Mesenchymal stem cell (in vitro differentiated cells and primary cell): Measurements from ENCODE around the gene LHX1.

Experiments used
- DNase-seq: peaks from one replicate; pipeline ENCODE4 v3.0.0-alpha.2; 2013
- H2AFZ ChIP-seq: one replicate; pipeline ENCODE4 v1.6.1; 2013; ENCODE audit warnings: low read depth, mild to moderate bottlenecking, control low read depth, inconsistent platforms, low read length, moderate library complexity
- H2AK5ac ChIP-seq: 2 replicates; pipeline ENCODE4 v1.6.1; 2013; ENCODE audit warnings: low read length, moderate library complexity, mild to moderate bottlenecking, inconsistent platforms; ENCODE audit not compliant: severe bottlenecking
- H2BK120ac ChIP-seq: one replicate; pipeline ENCODE4 v1.6.1; 2013; ENCODE audit warnings: low read depth, mild to moderate bottlenecking, inconsistent platforms, low read length, moderate library complexity
- H2BK12ac ChIP-seq, 2 experiments: one replicate each; pipeline ENCODE4 v1.6.1; 2013; ENCODE audit warnings: inconsistent platforms in 2 of 2, low read length in 2 of 2, mild to moderate bottlenecking in 2 of 2, moderate library complexity in 2 of 2, control low read depth in 1 of 2
- H2BK15ac ChIP-seq: one replicate; pipeline ENCODE4 v1.6.1; 2013; ENCODE audit warnings: mild to moderate bottlenecking, low read depth, inconsistent platforms; ENCODE audit not compliant: poor library complexity, severe bottlenecking
- H2BK5ac ChIP-seq: 2 replicates; pipeline ENCODE4 v1.6.1; 2013; ENCODE audit warnings: low read depth, mild to moderate bottlenecking, low read length, control low read depth, inconsistent platforms; ENCODE audit not compliant: poor library complexity, severe bottlenecking
- H3K14ac ChIP-seq, 2 experiments: one replicate each; pipeline ENCODE4 v1.6.1; 2013; ENCODE audit warnings: inconsistent platforms in 2 of 2, low read length in 2 of 2, control low read depth in 1 of 2, mild to moderate bottlenecking in 1 of 2, moderate library complexity in 1 of 2
- H3K18ac ChIP-seq, 2 experiments: one replicate each; pipeline ENCODE4 v1.6.1; 2013; ENCODE audit warnings: inconsistent platforms in 2 of 2, low read length in 2 of 2, control low read depth in 1 of 2, low read depth in 1 of 2, mild to moderate bottlenecking in 1 of 2
- H3K23ac ChIP-seq, 2 experiments: one replicate each; pipeline ENCODE4 v1.6.1; 2013; ENCODE audit warnings: inconsistent platforms in 2 of 2, low read length in 2 of 2, mild to moderate bottlenecking in 2 of 2, moderate library complexity in 2 of 2, control low read depth in 1 of 2
- H3K27ac ChIP-seq: 2 replicates; pipeline ENCODE4 v1.5.1; 2013; ENCODE audit warnings: mild to moderate bottlenecking, moderate library complexity, low read length, control low read depth, inconsistent platforms; ENCODE audit not compliant: poor library complexity, severe bottlenecking
- H3K27me3 ChIP-seq, 2 experiments: 2 replicates each; pipeline versions ENCODE4 v1.6.1 to v1.7.0; 2013; ENCODE audit warnings: low read length in 2 of 2, mild to moderate bottlenecking in 2 of 2, moderate library complexity in 2 of 2, control low read depth in 1 of 2, inconsistent platforms in 1 of 2; ENCODE audit not compliant: control insufficient read depth in 1 of 2, insufficient read depth in 1 of 2
- H3K36me3 ChIP-seq, 2 experiments: 2 replicates each; pipeline versions ENCODE4 v1.6.1 to v1.7.0; 2013; ENCODE audit warnings: low read length in 2 of 2, control low read depth in 1 of 2, inconsistent platforms in 1 of 2, low read depth in 1 of 2, mild to moderate bottlenecking in 1 of 2; ENCODE audit not compliant: insufficient read depth in 2 of 2, control insufficient read depth in 1 of 2
- H3K4ac ChIP-seq, 2 experiments: one replicate each; pipeline ENCODE4 v1.6.1; 2013; ENCODE audit warnings: inconsistent platforms in 2 of 2, low read length in 2 of 2, mild to moderate bottlenecking in 2 of 2, moderate library complexity in 2 of 2, control low read depth in 1 of 2, low read depth in 1 of 2
- H3K4me1 ChIP-seq: 2 replicates; pipeline ENCODE4 v1.6.1; 2013; ENCODE audit warnings: low read depth, low read length, control low read depth; ENCODE audit not compliant: control insufficient read depth, insufficient read depth
- H3K4me2 ChIP-seq: 2 replicates; pipeline ENCODE4 v1.6.1; 2013; ENCODE audit warnings: low read length, mild to moderate bottlenecking, inconsistent platforms; ENCODE audit not compliant: poor library complexity, severe bottlenecking
- H3K4me3 ChIP-seq, 2 experiments: 2 replicates each; pipeline versions ENCODE4 v1.5.1 to v1.7.0; 2013; ENCODE audit warnings: low read length in 2 of 2, mild to moderate bottlenecking in 2 of 2, control low read depth in 1 of 2, low read depth in 1 of 2; ENCODE audit not compliant: insufficient read depth in 1 of 2
- H3K79me1 ChIP-seq: replicated peaks from 2 replicates; pipeline ENCODE4 v1.6.1; 2013; ENCODE audit warnings: mild to moderate bottlenecking, control low read depth, low read length, inconsistent platforms; ENCODE audit not compliant: poor library complexity, severe bottlenecking
- H3K9ac ChIP-seq: 2 replicates; pipeline ENCODE4 v1.7.0; 2013; ENCODE audit warnings: mild to moderate bottlenecking, low read length, moderate library complexity
- H3K9me3 ChIP-seq: 2 replicates; pipeline ENCODE4 v1.7.0; 2013; ENCODE audit warnings: mild to moderate bottlenecking, low read length; ENCODE audit not compliant: control insufficient read depth
- H4K8ac ChIP-seq: one replicate; pipeline ENCODE4 v1.6.1; 2013; ENCODE audit warnings: inconsistent platforms, mild to moderate bottlenecking, low read length, moderate library complexity
- H4K91ac ChIP-seq: one replicate; pipeline ENCODE4 v1.6.1; 2013; ENCODE audit warnings: mild to moderate bottlenecking, low read length, inconsistent platforms
- WGBS: methylation state at CpG from one replicate; pipeline ENCODE4 v1.1.7; 2013; ENCODE audit warnings: mixed read lengths; 5-methylcytosine and 5-hydroxymethylcytosine counted together

The LHX1 gene

DNA sequence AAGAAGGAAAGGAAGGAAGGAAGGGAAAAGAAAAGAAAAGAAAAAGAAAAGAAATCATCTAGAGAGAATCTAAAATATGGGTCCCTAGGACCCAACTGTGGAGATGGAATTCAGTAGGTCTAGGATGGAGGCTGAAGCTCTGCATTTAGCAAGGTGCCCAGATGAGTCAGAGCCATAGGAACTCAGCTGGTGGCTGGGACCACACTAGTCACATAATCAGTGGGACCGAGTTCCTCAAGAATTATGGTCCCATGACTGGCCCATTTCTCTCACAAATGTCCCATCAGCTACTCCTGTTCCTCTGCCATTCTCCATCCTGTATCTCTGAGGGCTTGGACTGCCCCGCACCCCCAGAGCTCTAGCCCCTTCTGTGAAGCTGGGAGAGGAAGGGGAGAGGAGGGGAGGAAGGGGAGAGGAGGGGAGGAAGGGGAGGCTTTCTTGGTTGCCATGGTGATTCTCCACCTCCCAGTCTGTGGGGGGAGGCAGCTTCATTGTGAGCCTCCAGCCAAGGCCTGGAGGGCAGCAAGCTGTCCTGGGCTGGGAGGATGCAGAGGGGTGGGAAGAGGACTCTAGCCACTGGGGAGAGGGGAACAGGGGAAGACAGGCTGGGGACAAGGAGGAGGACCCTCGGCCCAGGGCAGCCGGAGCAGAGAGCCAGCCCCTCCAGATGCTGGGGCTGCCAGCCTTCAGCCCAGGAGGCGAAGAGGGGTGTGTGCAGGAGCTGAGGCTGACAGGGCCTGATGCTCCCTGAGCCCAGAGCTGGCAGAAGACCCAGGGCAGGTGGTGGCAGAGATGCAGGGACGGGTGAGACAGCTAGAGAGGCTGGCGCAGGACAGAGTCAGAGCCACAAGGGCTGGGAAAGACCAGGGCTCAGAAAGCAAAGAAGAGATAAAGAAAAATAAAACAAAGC is 37.8 kb upstream of the LHX1 start:
- H2BK120ac ChIP-seq = no peak overlapping the region
- no peak for DNase-seq
- H3K4me1 ChIP-seq = peaks cover 24% of the 10 kb centered on the region
- peak overlapping the region; percentile 37 for H2BK5ac ChIP-seq
- no peak overlapping the region for H3K9ac ChIP-seq
- H3K23ac ChIP-seq = no peak overlapping the region
- H3K27ac ChIP-seq = no peak overlapping the region
- H3K4me2 ChIP-seq = no peak overlapping the region
- WGBS = 75% methylated on average over 5 of the region's 7 CpGs
- H3K9me3 ChIP-seq = no peaks in the 10 kb centered on the region
- no peak overlapping the region for H2BK12ac ChIP-seq
- H3K36me3 ChIP-seq = no peaks in the 10 kb centered on the region
- no peak overlapping the region for H2BK15ac ChIP-seq
- H3K79me1 ChIP-seq = no peaks in the 10 kb centered on the region
- H2AK5ac ChIP-seq = peak overlapping the region; percentile 76
- H3K14ac ChIP-seq = no peak overlapping the region
- H2AFZ ChIP-seq = no peak overlapping the region
- no peak overlapping the region for H3K18ac ChIP-seq
- H3K4ac ChIP-seq = no peak overlapping the region
- H4K8ac ChIP-seq = no peak overlapping the region
- H4K91ac ChIP-seq = no peak overlapping the region
- H3K27me3 ChIP-seq = peaks cover 0 to 62% of the 10 kb centered on the region in 2 experiments
- H3K4me3 ChIP-seq = no peak overlapping the region

DNA sequence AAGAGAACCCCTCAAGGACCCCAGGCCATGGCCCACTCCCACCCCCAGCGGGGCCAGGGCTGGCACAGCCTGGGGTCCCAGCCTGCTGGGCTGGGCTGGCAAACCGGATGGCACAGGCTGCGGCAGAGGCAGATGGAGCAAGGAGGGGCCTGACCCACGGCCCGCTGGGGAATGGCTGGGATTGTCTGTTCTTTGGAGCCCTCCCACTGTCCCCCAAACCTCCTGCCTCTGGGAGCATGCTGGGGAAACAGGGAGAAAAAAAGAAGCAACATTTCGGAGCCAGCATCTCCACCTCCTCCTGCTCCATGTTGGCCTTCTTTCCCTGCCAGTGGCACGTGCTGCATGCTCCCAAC is 37.1 kb upstream of the LHX1 start:
- no peaks in the 10 kb centered on the region for H3K79me1 ChIP-seq

DNA sequence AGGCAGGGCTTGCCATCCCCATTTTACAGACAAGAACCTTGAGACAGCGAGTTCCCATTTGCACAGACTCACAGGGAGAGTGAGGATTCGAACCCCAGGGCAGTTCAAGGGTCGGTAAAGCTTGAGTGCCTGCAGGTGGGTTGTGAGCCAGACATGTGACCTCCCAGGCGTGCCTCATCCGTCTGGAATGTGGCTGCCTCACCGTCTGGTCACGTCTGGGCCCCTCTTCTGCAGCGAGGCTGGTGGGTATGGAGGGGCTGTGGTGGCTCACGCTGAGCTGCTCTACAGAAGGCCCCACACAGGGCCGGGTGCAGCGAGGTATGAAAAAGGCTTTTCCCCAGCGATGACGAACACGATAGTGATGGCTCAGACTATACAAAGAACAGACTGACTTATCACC is 35.8 kb upstream of the LHX1 start:
- 22% methylated on average over 14 of the region's 14 CpGs for WGBS
- Histone ChIP-seq H3K14ac (no peak overlapping the region), H2BK12ac (no peak overlapping the region), H3K4me1 (peaks cover 21% of the 10 kb centered on the region), H3K9me3 (no peaks in the 10 kb centered on the region), H3K9ac (no peak overlapping the region), H3K36me3 (no peaks in the 10 kb centered on the region), H3K27me3 (peaks cover 0 to 51% of the 10 kb centered on the region in 2 experiments), H2AFZ (no peak overlapping the region), H2AK5ac (peak overlapping the region; percentile 72), H3K4me2 (no peak overlapping the region), H4K91ac (no peak overlapping the region), H3K18ac (no peak overlapping the region), H3K27ac (peak overlapping the region; percentile 79), H2BK120ac (no peak overlapping the region), H3K79me1 (no peaks in the 10 kb centered on the region), H2BK15ac (no peak overlapping the region), H3K4ac (no peak overlapping the region), H4K8ac (no peak overlapping the region), H3K4me3 (no peak overlapping the region), H2BK5ac (no peak overlapping the region), H3K23ac (no peak overlapping the region)
- peak; percentile 48 for DNase-seq

More for the DNA sequence above, 37.1 kb upstream of the LHX1 start:
- H3K4me2 ChIP-seq = no peak overlapping the region
- H2AK5ac ChIP-seq = peak overlapping the region; percentile 76
- peaks cover 0 to 55% of the 10 kb centered on the region in 2 experiments for H3K27me3 ChIP-seq
- no peak overlapping the region for H4K91ac ChIP-seq
- H3K14ac ChIP-seq = no peak overlapping the region
- H4K8ac ChIP-seq = no peak overlapping the region
- no peaks in the 10 kb centered on the region for H3K36me3 ChIP-seq
- no peak overlapping the region for H2BK120ac ChIP-seq
- no peak overlapping the region for H3K4me3 ChIP-seq
- peaks cover 21% of the 10 kb centered on the region for H3K4me1 ChIP-seq
- no peak overlapping the region for H2BK5ac ChIP-seq
- DNase-seq = no peak
- H3K27ac ChIP-seq = no peak overlapping the region
- H3K9me3 ChIP-seq = no peaks in the 10 kb centered on the region
- no peak overlapping the region for H3K4ac ChIP-seq
- WGBS = 93% methylated on average over 3 of the region's 7 CpGs
- H2AFZ ChIP-seq = no peak overlapping the region
- H3K23ac ChIP-seq = no peak overlapping the region
- no peak overlapping the region for H3K9ac ChIP-seq
- no peak overlapping the region for H2BK15ac ChIP-seq
- H2BK12ac ChIP-seq = no peak overlapping the region
- H3K18ac ChIP-seq = no peak overlapping the region

DNA sequence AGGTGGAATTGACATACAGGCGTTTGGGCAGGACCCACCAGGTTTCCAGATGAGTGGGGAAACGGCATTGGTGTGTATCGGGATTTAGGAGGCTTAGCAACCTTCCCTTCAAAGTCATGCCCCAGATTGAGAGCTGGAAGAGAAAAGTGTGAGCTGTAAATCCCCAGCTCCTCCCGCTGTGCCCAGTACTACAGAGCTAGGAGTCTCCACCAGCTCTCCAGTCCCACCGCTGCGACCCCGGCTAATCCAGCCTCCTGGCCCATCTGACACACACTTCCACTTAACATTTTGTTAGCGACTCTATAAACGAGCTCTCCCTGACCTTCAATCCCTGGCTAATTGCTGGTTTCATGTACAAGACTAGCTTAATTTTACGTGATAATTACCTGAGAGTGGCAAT is 29.9 kb upstream of the LHX1 start:
- Histone ChIP-seq H4K91ac (no peak overlapping the region), H2AK5ac (no peak overlapping the region), H4K8ac (no peak overlapping the region), H3K79me1 (no peaks in the 10 kb centered on the region), H2BK12ac (no peak overlapping the region), H2BK5ac (no peak overlapping the region), H3K9me3 (no peaks in the 10 kb centered on the region), H3K4me1 (peaks cover 9% of the 10 kb centered on the region), H3K23ac (no peak overlapping the region), H3K27ac (no peak overlapping the region), H3K4ac (no peak overlapping the region), H2BK120ac (no peak overlapping the region), H3K4me2 (no peak overlapping the region), H3K18ac (no peak overlapping the region), H3K9ac (no peak overlapping the region), H3K27me3 (peaks cover 14 to 66% of the 10 kb centered on the region in 2 experiments), H3K4me3 (no peak overlapping the region), H3K36me3 (no peaks in the 10 kb centered on the region), H3K14ac (no peak overlapping the region), H2AFZ (no peak overlapping the region), H2BK15ac (no peak overlapping the region)
- WGBS = 83% methylated on average over 10 of the region's 10 CpGs
- no peak for DNase-seq
